Hair follicular keratinocyte (primary cell): ENCODE data around the gene GPC6. TPM values are rescaled to one million over a fixed set of nuclear protein-coding genes. Genes with fewer than 3 reads are reported as not detected.

Experiments used
- total RNA-seq: library from RNA; depleted of rRNA; stranded (reverse); fragments of >200 nt; gene quantifications from 2 replicates; pipeline ENCODE4 v1.2.3, GENCODE V29; 2015

GPC6 gene
- total RNA-seq = 2.7 and 4.7 TPM in 2 replicates

GRCh38 chr13:93226623-93227279 is at the start of gene GPC6:
TSS of gene GPC6 (plus strand) at chr13:93226807.

